Measurements from ENCODE around the gene PUDP. TPM values are rescaled to one million over a fixed set of nuclear protein-coding genes. Genes with fewer than 3 reads are reported as not detected.

PUDP gene
- total RNA-seq, 1 experiment from 2014 or later = 20.3 TPM

- no peak overlapping the region for H3K4me2 ChIP-seq (ENCODE audit: low read length)
- no TSS peak for BruUV-seq (replicated peaks)
- CTCF ChIA-PET = no interaction called here
Measured at GRCh38 chrX:7090641-7091040, 57.3 kb downstream of the PUDP start.

More at GRCh38 chrX:7090641-7091040, 57.3 kb downstream of the PUDP start:
- H3K9me3 ChIP-seq (ENCODE audit: control insufficient read depth in 1 of 2, insufficient read depth in 1 of 2, low read depth in 1 of 2, low read length in 2 of 2) = no peaks in the 10 kb centered on the region
- ChIA-PET POLR2A (no interaction called here), RAD21 (ENCODE audit: low non-redundant PET in 1 of 2, low total read pairs in 2 of 2, uncharacterized antibody in 2 of 2, unreplicated experiment in 2 of 2) (no interaction called here)
- no peaks in the 10 kb centered on the region for H3K9me2 ChIP-seq (ENCODE audit: insufficient read depth)
- ATAC-seq (no peak), DNase-seq (ENCODE audit: low read depth, low spot score) (no peak)
- no peak overlapping the region for H3K9ac ChIP-seq (ENCODE audit: low read length)
- TF ChIP-seq, protein P1, sequence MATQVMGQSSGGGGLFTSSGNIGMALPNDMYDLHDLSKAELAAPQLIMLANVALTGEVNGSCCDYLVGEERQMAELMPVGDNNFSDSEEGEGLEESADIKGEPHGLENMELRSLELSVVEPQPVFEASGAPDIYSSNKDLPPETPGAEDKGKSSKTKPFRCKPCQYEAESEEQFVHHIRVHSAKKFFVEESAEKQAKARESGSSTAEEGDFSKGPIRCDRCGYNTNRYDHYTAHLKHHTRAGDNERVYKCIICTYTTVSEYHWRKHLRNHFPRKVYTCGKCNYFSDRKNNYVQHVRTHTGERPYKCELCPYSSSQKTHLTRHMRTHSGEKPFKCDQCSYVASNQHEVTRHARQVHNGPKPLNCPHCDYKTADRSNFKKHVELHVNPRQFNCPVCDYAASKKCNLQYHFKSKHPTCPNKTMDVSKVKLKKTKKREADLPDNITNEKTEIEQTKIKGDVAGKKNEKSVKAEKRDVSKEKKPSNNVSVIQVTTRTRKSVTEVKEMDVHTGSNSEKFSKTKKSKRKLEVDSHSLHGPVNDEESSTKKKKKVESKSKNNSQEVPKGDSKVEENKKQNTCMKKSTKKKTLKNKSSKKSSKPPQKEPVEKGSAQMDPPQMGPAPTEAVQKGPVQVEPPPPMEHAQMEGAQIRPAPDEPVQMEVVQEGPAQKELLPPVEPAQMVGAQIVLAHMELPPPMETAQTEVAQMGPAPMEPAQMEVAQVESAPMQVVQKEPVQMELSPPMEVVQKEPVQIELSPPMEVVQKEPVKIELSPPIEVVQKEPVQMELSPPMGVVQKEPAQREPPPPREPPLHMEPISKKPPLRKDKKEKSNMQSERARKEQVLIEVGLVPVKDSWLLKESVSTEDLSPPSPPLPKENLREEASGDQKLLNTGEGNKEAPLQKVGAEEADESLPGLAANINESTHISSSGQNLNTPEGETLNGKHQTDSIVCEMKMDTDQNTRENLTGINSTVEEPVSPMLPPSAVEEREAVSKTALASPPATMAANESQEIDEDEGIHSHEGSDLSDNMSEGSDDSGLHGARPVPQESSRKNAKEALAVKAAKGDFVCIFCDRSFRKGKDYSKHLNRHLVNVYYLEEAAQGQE (IDR thresholded peaks at IDR 0.05; ENCODE audit: low read depth) = no peak
- TF ChIP-seq EGR1 (IDR thresholded peaks at IDR 0.05; ENCODE audit: low read depth) (no peak), POLR2AphosphoS5 (IDR thresholded peaks at IDR 0.05; ENCODE audit: low read depth, low read length) (no peak), MAX (IDR thresholded peaks at IDR 0.05) (no peak)
- H3K36me3 ChIP-seq (ENCODE audit: control insufficient read depth in 1 of 2, insufficient read depth in 2 of 2, low read length in 2 of 2) = no peaks in the 10 kb centered on the region
- no peak overlapping the region for H3K27ac ChIP-seq (ENCODE audit: low read depth, low read length)
- no peaks in the 10 kb centered on the region for H4K20me1 ChIP-seq (ENCODE audit: insufficient read depth)
- H3K4me3 ChIP-seq (replicated peaks in 1 of 2; ENCODE audit: low read depth in 1 of 2, low read length in 2 of 2) = no peak overlapping the region
- H3K4me1 ChIP-seq (ENCODE audit: control insufficient read depth in 1 of 2, insufficient read depth in 2 of 2, low read length in 2 of 2) = no peaks in the 10 kb centered on the region
- intact Hi-C loops (cut with micrococcal nuclease) = no loop called here
- no peaks in the 10 kb centered on the region for H3K27me3 ChIP-seq (ENCODE audit: insufficient read depth, low read length)
- no peak overlapping the region for H2AFZ ChIP-seq (ENCODE audit: low read depth, low read length, poor library complexity, severe bottlenecking)
- H3K79me2 ChIP-seq (ENCODE audit: insufficient read depth, low read length) = no peaks in the 10 kb centered on the region

Measured in HCT116 (cell line).